ENCODE measurements around the gene ACSM3. TPM values are rescaled to one million over a fixed set of nuclear protein-coding genes. Genes with fewer than 3 reads are reported as not detected.
A peak's percentile ranks its signal among the peaks of the same experiment; 100 is the strongest.

The ACSM3 gene
- total and polyA plus RNA-seq, 10 of the 15 experiments (the other 5 are each of a cell fraction or from before 2014, with no cell fraction given): 4.9 to 21.0 (median 7.0) TPM

GRCh38 chr16:20822521-20823325 is 58.9 kb downstream of the ACSM3 start:
- BruUV-seq (replicated peaks): no TSS peak
- ChIA-PET POLR2A (no interaction called here), RAD21 (ENCODE audit: unreplicated experiment) (no interaction called here), CTCF (interaction anchor here (0.8 kb wide), 1 partner anchor 26 kb away, joined by 3 read pairs; no protein-coding TSS in a partner anchor), SMC1A (ENCODE audit: uncharacterized antibody, unreplicated experiment) (interaction anchor here (1.1 kb wide), 1 partner anchor 12 kb away, joined by 3 read pairs; no protein-coding TSS in a partner anchor)
- H3K79me2 ChIP-seq (ENCODE audit: control insufficient read depth, insufficient read depth, low read length): no peaks in the 10 kb centered on the region
- in situ Hi-C loops (cut with MboI) (no loop called here), intact Hi-C loops (cut with micrococcal nuclease; ENCODE audit: unreplicated experiment) (no loop called here)
- H3K4me3 ChIP-seq: no peak overlapping the region
- 83% methylated on average over 3 of the region's 3 CpGs for WGBS (ENCODE audit: insufficient coverage, insufficient replicate concordance, low lambda C conversion rate, missing lambda C conversion rate)
- ATAC-seq (no peak; the same call in 2 of the 3 replicates), DNase-seq (ENCODE audit: low read depth, low spot score) (no peak), FAIRE-seq (peak; percentile 83)
- no peaks in the 10 kb centered on the region for H4K20me1 ChIP-seq (ENCODE audit: control insufficient read depth, insufficient read depth)
- H2AFZ ChIP-seq (ENCODE audit: control insufficient read depth, low read depth, low read length): no peak overlapping the region; the same call in 1 of the 2 replicates
- TF ChIP-seq MYC (IDR thresholded peaks at IDR 0.05; ENCODE audit: insufficient read depth, insufficient read length, insufficient replicate concordance, low read length, severe bottlenecking): no peak
- TF ChIP-seq, protein P1, sequence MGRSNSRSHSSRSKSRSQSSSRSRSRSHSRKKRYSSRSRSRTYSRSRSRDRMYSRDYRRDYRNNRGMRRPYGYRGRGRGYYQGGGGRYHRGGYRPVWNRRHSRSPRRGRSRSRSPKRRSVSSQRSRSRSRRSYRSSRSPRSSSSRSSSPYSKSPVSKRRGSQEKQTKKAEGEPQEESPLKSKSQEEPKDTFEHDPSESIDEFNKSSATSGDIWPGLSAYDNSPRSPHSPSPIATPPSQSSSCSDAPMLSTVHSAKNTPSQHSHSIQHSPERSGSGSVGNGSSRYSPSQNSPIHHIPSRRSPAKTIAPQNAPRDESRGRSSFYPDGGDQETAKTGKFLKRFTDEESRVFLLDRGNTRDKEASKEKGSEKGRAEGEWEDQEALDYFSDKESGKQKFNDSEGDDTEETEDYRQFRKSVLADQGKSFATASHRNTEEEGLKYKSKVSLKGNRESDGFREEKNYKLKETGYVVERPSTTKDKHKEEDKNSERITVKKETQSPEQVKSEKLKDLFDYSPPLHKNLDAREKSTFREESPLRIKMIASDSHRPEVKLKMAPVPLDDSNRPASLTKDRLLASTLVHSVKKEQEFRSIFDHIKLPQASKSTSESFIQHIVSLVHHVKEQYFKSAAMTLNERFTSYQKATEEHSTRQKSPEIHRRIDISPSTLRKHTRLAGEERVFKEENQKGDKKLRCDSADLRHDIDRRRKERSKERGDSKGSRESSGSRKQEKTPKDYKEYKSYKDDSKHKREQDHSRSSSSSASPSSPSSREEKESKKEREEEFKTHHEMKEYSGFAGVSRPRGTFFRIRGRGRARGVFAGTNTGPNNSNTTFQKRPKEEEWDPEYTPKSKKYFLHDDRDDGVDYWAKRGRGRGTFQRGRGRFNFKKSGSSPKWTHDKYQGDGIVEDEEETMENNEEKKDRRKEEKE (IDR thresholded peaks at IDR 0.05): no peak
- TF ChIP-seq RAD51 (IDR thresholded peaks at IDR 0.05): peak; percentile 65; the same call in 1 of the 2 replicates
- no peak overlapping the region for H3K27ac ChIP-seq (ENCODE audit: control insufficient read depth, insufficient read depth)
- peaks cover 8% of the 10 kb centered on the region for H3K4me1 ChIP-seq (ENCODE audit: control insufficient read depth, insufficient read depth, low read length)
- no peak overlapping the region for H3K9ac ChIP-seq (ENCODE audit: control insufficient read depth, insufficient read depth, low read length)
- H3K9me3 ChIP-seq (replicated peaks; ENCODE audit: control insufficient read depth, insufficient read depth, low read length): no peaks in the 10 kb centered on the region
- no peaks in the 10 kb centered on the region for H3K36me3 ChIP-seq (ENCODE audit: control insufficient read depth in 2 of 2, insufficient read depth in 2 of 2, low read length in 1 of 2)
- H3K27me3 ChIP-seq (replicated peaks in 1 of 2; ENCODE audit: control insufficient read depth in 2 of 2, insufficient read depth in 2 of 2, low read length in 1 of 2): no peaks in the 10 kb centered on the region
- no peak overlapping the region for H3K4me2 ChIP-seq (ENCODE audit: control insufficient read depth, insufficient read depth)
